Heart left ventricle (tissue), 16 donors: ENCODE data around the gene CYP46A1. TPM values are rescaled to one million over a fixed set of nuclear protein-coding genes. Genes with fewer than 3 reads are reported as not detected.
A peak's percentile ranks its signal among the peaks of the same experiment; 100 is the strongest.

Experiments used
- ATAC-seq, 4 donors: fragments of 200-7000 bp; cut with Tn5 transposase; one replicate each; pipeline ENCODE4 v1.9.1; 2020 to 2022; ENCODE audit warnings: moderate library complexity in 4 of 4, mild to moderate bottlenecking in 3 of 4, moderate number of reproducible peaks in 1 of 4
- DNase-seq, 5 donors: peaks; one replicate each; pipeline ENCODE4 v3.0.0-alpha.2; 2020
- H3K27ac ChIP-seq, 12 donors: fragments of 200-600 bp; sonication (generic) in 4 of 12; one replicate each; pipeline versions ENCODE4 v1.5.0 to v1.8.0; 2016 to 2022; ENCODE audit warnings: mild to moderate bottlenecking in 2 of 12
- H3K27me3 ChIP-seq, 9 donors: fragments of 200-600 bp; sonication (generic) in 2 of 9; one replicate each; pipeline versions ENCODE4 v1.5.1 to v1.8.0; 2016 to 2022; ENCODE audit warnings: mild to moderate bottlenecking in 3 of 9
- H3K36me3 ChIP-seq, 9 donors: fragments of 200-600 bp; sonication (generic) in 2 of 9; one replicate each; pipeline versions ENCODE4 v1.5.0 to v1.8.0; 2018 to 2022; ENCODE audit warnings: mild to moderate bottlenecking in 2 of 9
- H3K4me1 ChIP-seq, 12 donors: fragments of 200-600 bp; sonication (generic) in 4 of 12; one replicate each; pipeline versions ENCODE4 v1.5.0 to v1.8.0; 2016 to 2022; ENCODE audit warnings: mild to moderate bottlenecking in 3 of 12
- H3K4me3 ChIP-seq, 12 donors: fragments of 200-600 bp; sonication (generic) in 4 of 12; one replicate each; pipeline versions ENCODE4 v1.5.0 to v1.8.0; 2017 to 2022; ENCODE audit warnings: mild to moderate bottlenecking in 9 of 12, moderate library complexity in 4 of 12
- H3K9me3 ChIP-seq, 12 donors: fragments of 200-600 bp; sonication (generic) in 4 of 12; one replicate each; pipeline versions ENCODE4 v1.5.0 to v1.8.0; 2016 to 2022; ENCODE audit warnings: mild to moderate bottlenecking in 1 of 12
- POLR2A ChIP-seq, 2 donors: fragments of 450-650 bp; IDR thresholded peaks; one replicate each; pipeline ENCODE4 v1.6.1; 2017; ENCODE audit warnings: antibody characterized with exemption in 2 of 2, mild to moderate bottlenecking in 2 of 2, moderate library complexity in 2 of 2
- WGBS, 4 donors: extraction: QIAGEN DNeasy Blood & Tissue Kit in 2 of 4; methylation state at CpG; one replicate each; pipeline versions ENCODE4 v1.1.5 to v1.1.7; 2013 to 2018; 5-methylcytosine and 5-hydroxymethylcytosine counted together
- intact Hi-C, 10 donors: fragments of 100-400 bp; cut with DNase I; formaldehyde crosslinking; loops; one replicate each; pipeline versions ENCODE4 v1.11.1 to v1.14.2; 2022
- polyA plus RNA-seq, 2 donors: library from polyadenylated mRNA; stranded (reverse); fragments of 200-250 nt; gene quantifications; one replicate each; pipeline ENCODE4 v1.2.3, GENCODE V29; 2013
- total RNA-seq, 9 donors: library from RNA; depleted of rRNA in 2 of 9; stranded (reverse); fragments of >200 nt in 2 of 9; fragmentation: NEBNext Ultra II Directional in 3 of 9; extraction: Animal tissue kit (Norgen Biotek cat#: 25700) in 3 of 9; gene quantifications; one replicate each; pipeline versions ENCODE4 v1.1.0 to v1.2.4, GENCODE V29; 2016 to 2023
- TF ChIP-seq, protein P1 (sequence below), 12 donors: fragments of 200-600 bp; sonication (generic) in 4 of 12; IDR thresholded peaks; one replicate each; pipeline versions ENCODE4 v1.5.0 to v1.8.0; 2018 to 2022; ENCODE audit warnings: antibody characterized with exemption in 12 of 12, mild to moderate bottlenecking in 5 of 12
- donor health status: ischemic (EF 13 %, LVEDD 7.1; RV severe dilation, severe dysfunction).
- donor health status: healthy with polysubstance abuse.
- donor health status: DM: no; HTN: yes; CAD: no.
- donor health status: DM: no; HTN: no; CAD: no.
- donor health status: ischemic (EF 25% LVEDD 6.9; RV normal size, moderate dysfunction).
- donor health status: ischemic (EF 25% LVEDD 5.7; RV mildly dilated, moderate dysfunction).
- donor health status: healthy.
- donor health status: DM: yes; HTN: yes; CAD: no.
- donor health status: ischemic (EF 35%, LVEDD 5.7; RV mildly dilated, moderate dysfunction).
- donor health status: nonischemic (EF 11% LVEDD 7.7; RV severe dilation, severe dysfunction).
- donor health status: DM: yes; HTN: yes; CAD: no.
- donor health status: PGD.
- donor health status: ischemic (EF 29% LVEDD 5.4; RV normal size, mild dysfunction).
- donor health status: nonischemic (EF 23%, LVEDD 6.1; RV moderate dilation, normal function).

Gene CYP46A1
- total and polyA plus RNA-seq, 11 donors, result 1.5 to 8.0 (median 3.4) TPM

DNA sequence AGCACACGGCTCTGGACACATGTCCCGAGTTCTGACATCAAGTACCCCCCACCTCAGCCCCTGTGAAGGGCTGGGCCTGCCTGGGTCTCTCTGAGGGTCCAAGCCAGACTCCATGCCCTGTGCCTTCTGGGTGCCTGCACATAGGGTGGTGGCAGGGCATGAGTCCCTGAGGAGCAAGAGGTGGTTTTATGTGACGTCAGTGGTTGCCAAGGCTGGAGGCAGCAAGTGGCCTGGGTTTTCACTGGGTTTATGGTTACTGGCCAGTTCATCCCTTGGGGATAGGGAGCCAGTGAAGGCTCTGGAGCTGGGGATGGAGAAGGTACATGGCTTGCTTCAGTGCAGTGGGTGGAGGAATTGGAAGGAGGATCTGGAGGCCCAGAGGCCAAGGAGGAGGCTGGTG, 58.0 kb downstream of the CYP46A1 start:
- intact Hi-C loops, result loop anchor here in 1 of 10 donors (5.0 kb wide), 1 partner anchor 40 kb away; no protein-coding TSS in a partner anchor
- H3K4me1 ChIP-seq, result peaks cover 9 to 74% (median 43%) of the 10 kb centered on the region in 12 donors
- 81 to 88% (median 85%) methylated on average over 3 of the region's 3 CpGs for WGBS, 4 donors
- DNase-seq (peak in 1 of 5 donors; percentile 40), ATAC-seq (no peak)
- H3K27me3 ChIP-seq, result peaks cover 0 to 9% (median 0%) of the 10 kb centered on the region in 9 donors
- H3K36me3 ChIP-seq, result peaks cover 0 to 3% (median 0%) of the 10 kb centered on the region in 9 donors
- H3K27ac ChIP-seq, result peak overlapping the region in 1 of 12 donors; percentile 89
- TF ChIP-seq POLR2A (IDR thresholded peaks at IDR 0.05), result no peak
- TF ChIP-seq, protein P1, sequence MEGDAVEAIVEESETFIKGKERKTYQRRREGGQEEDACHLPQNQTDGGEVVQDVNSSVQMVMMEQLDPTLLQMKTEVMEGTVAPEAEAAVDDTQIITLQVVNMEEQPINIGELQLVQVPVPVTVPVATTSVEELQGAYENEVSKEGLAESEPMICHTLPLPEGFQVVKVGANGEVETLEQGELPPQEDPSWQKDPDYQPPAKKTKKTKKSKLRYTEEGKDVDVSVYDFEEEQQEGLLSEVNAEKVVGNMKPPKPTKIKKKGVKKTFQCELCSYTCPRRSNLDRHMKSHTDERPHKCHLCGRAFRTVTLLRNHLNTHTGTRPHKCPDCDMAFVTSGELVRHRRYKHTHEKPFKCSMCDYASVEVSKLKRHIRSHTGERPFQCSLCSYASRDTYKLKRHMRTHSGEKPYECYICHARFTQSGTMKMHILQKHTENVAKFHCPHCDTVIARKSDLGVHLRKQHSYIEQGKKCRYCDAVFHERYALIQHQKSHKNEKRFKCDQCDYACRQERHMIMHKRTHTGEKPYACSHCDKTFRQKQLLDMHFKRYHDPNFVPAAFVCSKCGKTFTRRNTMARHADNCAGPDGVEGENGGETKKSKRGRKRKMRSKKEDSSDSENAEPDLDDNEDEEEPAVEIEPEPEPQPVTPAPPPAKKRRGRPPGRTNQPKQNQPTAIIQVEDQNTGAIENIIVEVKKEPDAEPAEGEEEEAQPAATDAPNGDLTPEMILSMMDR (IDR thresholded peaks at IDR 0.05), result no peak
- H3K9me3 ChIP-seq, result no peaks in the 10 kb centered on the region
- no peak overlapping the region for H3K4me3 ChIP-seq

DNA sequence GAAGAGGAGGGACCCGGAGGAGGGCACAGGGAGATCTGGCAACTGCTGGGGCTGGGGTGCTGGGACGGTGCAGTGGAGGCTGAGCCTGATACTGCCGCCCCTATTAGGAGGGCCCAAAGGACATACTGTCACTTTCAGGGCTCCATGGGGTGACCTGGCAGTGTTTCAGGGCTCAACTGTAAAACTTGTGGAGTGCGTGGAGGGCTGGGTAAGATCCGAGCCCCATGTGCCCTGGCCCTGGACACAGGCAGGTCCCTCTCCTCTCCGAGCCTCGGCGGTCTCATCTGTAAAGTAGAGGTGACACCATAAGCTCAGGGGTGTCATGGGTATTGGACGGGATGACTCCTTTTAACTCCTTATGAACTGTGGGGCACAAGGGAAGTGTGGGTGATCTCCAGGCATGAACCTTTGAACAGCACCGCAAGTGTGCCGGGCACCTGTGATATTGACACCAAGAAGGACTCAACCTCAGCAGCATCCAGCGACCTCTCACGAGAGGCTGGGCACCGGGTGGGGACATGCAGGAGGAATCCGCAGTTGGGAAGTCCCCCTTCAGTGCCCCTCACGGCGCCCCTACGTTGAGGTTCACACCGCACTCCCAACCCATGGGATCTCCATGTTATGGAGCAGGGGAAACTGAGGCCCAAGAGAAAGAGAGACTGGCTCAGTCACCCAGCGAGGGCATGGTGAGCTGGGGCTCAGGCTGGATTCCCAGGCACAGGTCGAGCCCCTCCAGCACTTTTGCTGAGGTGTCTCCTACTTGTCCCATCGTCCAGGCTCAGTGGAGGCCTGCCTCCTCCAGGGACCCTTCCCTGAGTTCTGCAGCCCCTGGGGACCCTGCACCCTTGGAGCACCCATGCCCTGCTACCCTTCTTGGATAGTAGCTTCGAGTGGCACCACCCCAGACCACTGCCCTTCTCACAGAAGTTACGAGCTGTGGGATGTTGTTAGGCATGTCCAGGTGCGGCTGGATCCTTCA, 58.7 kb downstream of the CYP46A1 start:
- intact Hi-C loops, result loop anchor here in 1 of 10 donors (5.0 kb wide), 1 partner anchor 40 kb away; no protein-coding TSS in a partner anchor
- 92 to 95% (median 93%) methylated on average over 18 to 25 of the region's 25 CpGs for WGBS, 4 donors
- no peak for ATAC-seq
- H3K36me3 ChIP-seq, result peaks cover 0 to 3% (median 0%) of the 10 kb centered on the region in 9 donors
- H3K9me3 ChIP-seq, result no peaks in the 10 kb centered on the region
- peak overlapping the region in 1 of 12 donors; percentile 89 for H3K27ac ChIP-seq
- peaks cover 12 to 76% (median 44%) of the 10 kb centered on the region in 12 donors for H3K4me1 ChIP-seq
- H3K4me3 ChIP-seq, result no peak overlapping the region
- TF ChIP-seq, protein P1 (IDR thresholded peaks at IDR 0.05), result no peak
- no peak for TF ChIP-seq POLR2A (IDR thresholded peaks at IDR 0.05)
- H3K27me3 ChIP-seq, result peaks cover 0 to 5% (median 0%) of the 10 kb centered on the region in 9 donors
- peak in 1 of 5 donors; percentile 27 for DNase-seq

- no peaks in the 10 kb centered on the region for H3K9me3 ChIP-seq
- intact Hi-C loops, result loop anchor here in 1 of 10 donors (5.0 kb wide), 1 partner anchor 38 kb away; no protein-coding TSS in a partner anchor
- H3K27ac ChIP-seq, result peak overlapping the region in 3 of 12 donors; percentile 75 to 85 (median 82)
- H3K27me3 ChIP-seq, result no peaks in the 10 kb centered on the region
- peaks cover 12 to 75% (median 42%) of the 10 kb centered on the region in 12 donors for H3K4me1 ChIP-seq
- peaks cover 0 to 3% (median 0%) of the 10 kb centered on the region in 9 donors for H3K36me3 ChIP-seq
- no peak for TF ChIP-seq POLR2A (IDR thresholded peaks at IDR 0.05)
- TF ChIP-seq, protein P1 (IDR thresholded peaks at IDR 0.05), result no peak
- DNase-seq (peak in 1 of 5 donors; percentile 12), ATAC-seq (no peak)
- 83 to 86% (median 86%) methylated on average over 11 of the region's 11 CpGs for WGBS, 4 donors
- H3K4me3 ChIP-seq, result no peak overlapping the region
Measured at GRCh38 chr14:99744199-99744872, 60.2 kb downstream of the CYP46A1 start.
